ENCODE measurements around the gene BTG4.
A peak's percentile ranks its signal among the peaks of the same experiment; 100 is the strongest.

Gene BTG4

GRCh38 chr11:111535281-111535680, 23.1 kb upstream of the BTG4 start:
- no peak for DNase-seq

GRCh38 chr11:111532365-111532709, 20.2 kb upstream of the BTG4 start:
- DNase-seq = no peak

GRCh38 chr11:111531687-111532364, 19.6 kb upstream of the BTG4 start:
- DNase-seq = no peak

GRCh38 chr11:111531136-111531535, 18.9 kb upstream of the BTG4 start:
- no peak for DNase-seq

- no peak for DNase-seq
Measured at GRCh38 chr11:111530091-111530490, 17.9 kb upstream of the BTG4 start.

- DNase-seq = no peak
Measured at GRCh38 chr11:111528557-111528956, 16.4 kb upstream of the BTG4 start.

GRCh38 chr11:111527279-111527678, 15.1 kb upstream of the BTG4 start:
- DNase-seq = no peak

GRCh38 chr11:111526501-111526900, 14.3 kb upstream of the BTG4 start:
- DNase-seq = no peak

- no peak for DNase-seq
Measured at GRCh38 chr11:111525456-111525855, 13.3 kb upstream of the BTG4 start.

- no peak for DNase-seq
Measured at GRCh38 chr11:111524056-111524455, 11.9 kb upstream of the BTG4 start.

GRCh38 chr11:111523343-111523742, 11.2 kb upstream of the BTG4 start:
- no peak for DNase-seq

GRCh38 chr11:111522426-111522825, 10.2 kb upstream of the BTG4 start:
- DNase-seq = no peak

- DNase-seq = no peak
Measured at GRCh38 chr11:111521135-111521534, 8.9 kb upstream of the BTG4 start.

- DNase-seq = no peak
Measured at GRCh38 chr11:111520560-111520959, 8.4 kb upstream of the BTG4 start.

GRCh38 chr11:111518668-111519067, 6.5 kb upstream of the BTG4 start:
- no peak for DNase-seq

- DNase-seq = no peak
Measured at GRCh38 chr11:111515591-111515990, 3.4 kb upstream of the BTG4 start.

GRCh38 chr11:111514216-111515031, 2.2 kb upstream of the BTG4 start, which contains the start of gene HOATZ:
HOATZ (plus strand) TSS chr11:111514778; CDS start chr11:111514785, 7 bp downstream.
- DNase-seq = no peak

GRCh38 chr11:111513240-111513605, 1.0 kb upstream of the BTG4 start:
- DNase-seq = no peak

- DNase-seq = peak; percentile 79
Measured at GRCh38 chr11:111510311-111510710, 1.9 kb downstream of the BTG4 start.

GRCh38 chr11:111502611-111503010, 9.6 kb downstream of the BTG4 start:
- no peak for DNase-seq

GRCh38 chr11:111500481-111500880, 11.7 kb downstream of the BTG4 start:
- DNase-seq = no peak

GRCh38 chr11:111499483-111499882, 12.7 kb downstream of the BTG4 start:
- DNase-seq = no peak

- no peak for DNase-seq
Measured at GRCh38 chr11:111494040-111494439, 18.1 kb downstream of the BTG4 start.

- DNase-seq = no peak
Measured at GRCh38 chr11:111490496-111490895, 21.7 kb downstream of the BTG4 start.

- no peak for DNase-seq
Measured at GRCh38 chr11:111483431-111483830, 28.8 kb downstream of the BTG4 start.

Measured in DMS79 (cell line).